HEK293T (cell line): ENCODE data around the gene IRS2.

Experiments
- ARNT ChIP-seq: fragments of 450-650 bp; IDR thresholded peaks from 2 replicates; pipeline ENCODE4 v1.6.1; 2017; ENCODE audit warnings: mild to moderate bottlenecking
- BHLHE40 ChIP-seq: fragments of 450-650 bp; IDR thresholded peaks from 2 replicates; pipeline ENCODE4 v1.6.1; 2016; ENCODE audit warnings: mild to moderate bottlenecking, moderate library complexity, borderline replicate concordance
- CTBP1 ChIP-seq: fragments of 450-650 bp; IDR thresholded peaks from 2 replicates; pipeline ENCODE4 v1.6.1; 2016; ENCODE audit warnings: borderline replicate concordance
- ELF4 ChIP-seq: fragments of 450-650 bp; IDR thresholded peaks from 2 replicates; pipeline ENCODE4 v1.6.1; 2017; ENCODE audit warnings: antibody characterized with exemption
- FOXA1 ChIP-seq: fragments of 450-650 bp; IDR thresholded peaks from 2 replicates; pipeline ENCODE4 v1.6.1; 2016; ENCODE audit warnings: mild to moderate bottlenecking
- FOXK2 ChIP-seq: fragments of 450-650 bp; IDR thresholded peaks from 2 replicates; pipeline ENCODE4 v1.6.1; 2016; ENCODE audit warnings: mild to moderate bottlenecking
- FOXM1 ChIP-seq: fragments of 450-650 bp; IDR thresholded peaks from 2 replicates; pipeline ENCODE4 v1.6.1; 2017; ENCODE audit warnings: mild to moderate bottlenecking, borderline replicate concordance
- HDGF ChIP-seq: fragments of 450-650 bp; IDR thresholded peaks from 2 replicates; pipeline ENCODE4 v1.6.1; 2017; ENCODE audit warnings: antibody characterized with exemption, borderline replicate concordance
- NFRKB ChIP-seq: fragments of 450-650 bp; IDR thresholded peaks from 2 replicates; pipeline ENCODE4 v1.6.1; 2016; ENCODE audit warnings: mild to moderate bottlenecking, moderate library complexity
- SP1 ChIP-seq: fragments of 450-650 bp; IDR thresholded peaks from 2 replicates; pipeline ENCODE4 v1.6.1; 2017
- SUZ12 ChIP-seq: fragments of 450-650 bp; IDR thresholded peaks from 2 replicates; pipeline ENCODE4 v1.6.1; 2016; ENCODE audit warnings: mild to moderate bottlenecking
- TF ChIP-seq, protein P1 (sequence below): fragments of 450-650 bp; IDR thresholded peaks from 2 replicates; pipeline ENCODE4 v1.6.1; 2016

- TF ChIP-seq CTBP1 (no peak), ELF4 (no peak), BHLHE40 (no peak), FOXM1 (no peak), HDGF (no peak), ARNT (no peak), NFRKB (no peak), SP1 (no peak), SUZ12 (no peak), FOXA1 (no peak), FOXK2 (no peak)
- TF ChIP-seq, protein P1, sequence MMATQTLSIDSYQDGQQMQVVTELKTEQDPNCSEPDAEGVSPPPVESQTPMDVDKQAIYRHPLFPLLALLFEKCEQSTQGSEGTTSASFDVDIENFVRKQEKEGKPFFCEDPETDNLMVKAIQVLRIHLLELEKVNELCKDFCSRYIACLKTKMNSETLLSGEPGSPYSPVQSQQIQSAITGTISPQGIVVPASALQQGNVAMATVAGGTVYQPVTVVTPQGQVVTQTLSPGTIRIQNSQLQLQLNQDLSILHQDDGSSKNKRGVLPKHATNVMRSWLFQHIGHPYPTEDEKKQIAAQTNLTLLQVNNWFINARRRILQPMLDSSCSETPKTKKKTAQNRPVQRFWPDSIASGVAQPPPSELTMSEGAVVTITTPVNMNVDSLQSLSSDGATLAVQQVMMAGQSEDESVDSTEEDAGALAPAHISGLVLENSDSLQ, result no peak
These were observed 40.0 kb downstream of the IRS2 start for GRCh38 chr13:109746364-109746763.
